Erythroblast (primary cell): ENCODE results near the gene ZRANB1.

Experiments
- DNase-seq, 2 experiments: peaks; one replicate each; lab custom pipeline; 2025; lab: John Stamatoyannopoulos, UW
- GATA1 ChIP-seq: IDR thresholded peaks from 2 replicates; pipeline ENCODE4 v1.6.1; 2011; ENCODE audit warnings: low read depth, mild to moderate bottlenecking, control low read depth, low read length, moderate library complexity
- POLR2A ChIP-seq: IDR thresholded peaks from 2 replicates; pipeline ENCODE4 v1.6.1; 2011; ENCODE audit warnings: mild to moderate bottlenecking, low read length

ZRANB1 gene

GRCh38 chr10:124997771-124998623, 56.1 kb downstream of the ZRANB1 start:
- no peak for DNase-seq
- TF ChIP-seq POLR2A = no peak
- TF ChIP-seq GATA1 = no peak

- DNase-seq = no peak
Measured at GRCh38 chr10:124998624-124999291, 56.8 kb downstream of the ZRANB1 start.

GRCh38 chr10:124999433-125000365, 57.8 kb downstream of the ZRANB1 start:
- no peak for TF ChIP-seq POLR2A
- TF ChIP-seq GATA1 = no peak
- no peak for DNase-seq

More at GRCh38 chr10:124998624-124999291, 56.8 kb downstream of the ZRANB1 start:
- TF ChIP-seq GATA1 = no peak
- no peak for TF ChIP-seq POLR2A

GRCh38 chr10:125000366-125001312, 58.7 kb downstream of the ZRANB1 start:
- TF ChIP-seq POLR2A (no peak), GATA1 (no peak)
- peak; percentile 38 to 39 for DNase-seq

GRCh38 chr10:125001313-125002046, 59.6 kb downstream of the ZRANB1 start:
- TF ChIP-seq POLR2A (no peak), GATA1 (no peak)
- no peak for DNase-seq

- TF ChIP-seq POLR2A (no peak), GATA1 (no peak)
Measured at GRCh38 chr10:125002047-125002422, 60.1 kb downstream of the ZRANB1 start.

GRCh38 chr10:125002423-125003145, 60.7 kb downstream of the ZRANB1 start:
- TF ChIP-seq POLR2A = no peak
- no peak for TF ChIP-seq GATA1
- DNase-seq = no peak

More at GRCh38 chr10:125002047-125002422, 60.1 kb downstream of the ZRANB1 start:
- DNase-seq = no peak

GRCh38 chr10:125003146-125003900, 61.4 kb downstream of the ZRANB1 start:
- DNase-seq = no peak
- TF ChIP-seq POLR2A = no peak
- TF ChIP-seq GATA1 = no peak

- TF ChIP-seq POLR2A = no peak
- TF ChIP-seq GATA1 = no peak
- no peak for DNase-seq
Measured at GRCh38 chr10:125003901-125004467, 62.1 kb downstream of the ZRANB1 start.
